MM.1S (cell line): ENCODE results near the gene SLC28A1.

ENCODE experiments used
- DNase-seq: peaks from one replicate; pipeline ENCODE4 v3.0.0-alpha.2; 2015
- H2AFZ ChIP-seq: fragments of 300-600 bp; sonication (generic); 2 replicates; pipeline ENCODE4 v1.6.0; 2016; ENCODE audit warnings: antibody characterized with exemption, low read length
- H3F3A ChIP-seq: fragments of 300-600 bp; sonication (generic); 2 replicates; pipeline ENCODE4 v1.6.1; 2016; ENCODE audit warnings: mild to moderate bottlenecking, antibody characterized with exemption, low read length, moderate library complexity, mixed read lengths; ENCODE audit not compliant: insufficient read depth
- H3K27ac ChIP-seq: fragments of 300-600 bp; sonication (generic); 2 replicates; pipeline ENCODE4 v1.5.1; 2016; ENCODE audit warnings: mild to moderate bottlenecking, low read length
- H3K27me3 ChIP-seq: fragments of 300-600 bp; sonication (generic); replicated peaks from 2 replicates; pipeline ENCODE4 v1.6.0; 2016; ENCODE audit warnings: low read length; ENCODE audit not compliant: insufficient read depth
- H3K36me3 ChIP-seq: fragments of 300-600 bp; sonication (generic); replicated peaks from 2 replicates; pipeline ENCODE4 v1.6.1; 2016; ENCODE audit warnings: mild to moderate bottlenecking, low read length, mixed read lengths; ENCODE audit not compliant: insufficient read depth
- H3K4me1 ChIP-seq: fragments of 300-600 bp; sonication (generic); 2 replicates; pipeline ENCODE4 v1.6.1; 2016; ENCODE audit warnings: low read length, mixed read lengths
- H3K4me2 ChIP-seq: fragments of 300-600 bp; sonication (generic); 2 replicates; pipeline ENCODE4 v1.6.0; 2016; ENCODE audit warnings: low read depth, low read length
- H3K4me3 ChIP-seq: fragments of 300-600 bp; sonication (generic); 2 replicates; pipeline ENCODE4 v1.5.1; 2016; ENCODE audit warnings: low read length, mixed read lengths
- H3K79me2 ChIP-seq: fragments of 300-600 bp; sonication (generic); 2 replicates; pipeline ENCODE4 v1.6.1; 2016; ENCODE audit warnings: mixed run types, low read length, mixed read lengths
- H3K9ac ChIP-seq: fragments of 300-600 bp; sonication (generic); 2 replicates; pipeline ENCODE4 v1.6.1; 2016; ENCODE audit warnings: low read length, mixed read lengths
- H3K9me2 ChIP-seq: fragments of 300-600 bp; sonication (generic); replicated peaks from 2 replicates; pipeline ENCODE4 v1.6.1; 2016; ENCODE audit warnings: mild to moderate bottlenecking, low read length, mixed read lengths; ENCODE audit not compliant: insufficient read depth
- H3K9me3 ChIP-seq: fragments of 300-600 bp; sonication (generic); replicated peaks from 2 replicates; pipeline ENCODE4 v1.6.1; 2016; ENCODE audit warnings: mild to moderate bottlenecking, low read length, mixed read lengths; ENCODE audit not compliant: insufficient read depth
- H4K20me1 ChIP-seq: fragments of 300-600 bp; sonication (generic); 2 replicates; pipeline ENCODE4 v1.6.1; 2016; ENCODE audit warnings: mild to moderate bottlenecking, low read length, moderate library complexity, mixed read lengths; ENCODE audit not compliant: insufficient read depth
- CTCF ChIP-seq: fragments of 300-600 bp; sonication (generic); IDR thresholded peaks from 2 replicates; pipeline ENCODE4 v1.5.1; 2016; ENCODE audit warnings: antibody characterized with exemption, low read length, mixed read lengths
- EZH2 ChIP-seq: fragments of 300-600 bp; sonication (generic); optimal IDR thresholded peaks from 2 replicates; pipeline ENCODE3; 2017; ENCODE audit warnings: low read depth, mild to moderate bottlenecking, antibody characterized with exemption, low read length, mixed read lengths
- EZH2phosphoT487 ChIP-seq: fragments of 300-600 bp; sonication (generic); IDR thresholded peaks from 2 replicates; pipeline ENCODE4 v1.6.1; 2018; ENCODE audit warnings: antibody characterized with exemption, low read length

Gene SLC28A1

DNA sequence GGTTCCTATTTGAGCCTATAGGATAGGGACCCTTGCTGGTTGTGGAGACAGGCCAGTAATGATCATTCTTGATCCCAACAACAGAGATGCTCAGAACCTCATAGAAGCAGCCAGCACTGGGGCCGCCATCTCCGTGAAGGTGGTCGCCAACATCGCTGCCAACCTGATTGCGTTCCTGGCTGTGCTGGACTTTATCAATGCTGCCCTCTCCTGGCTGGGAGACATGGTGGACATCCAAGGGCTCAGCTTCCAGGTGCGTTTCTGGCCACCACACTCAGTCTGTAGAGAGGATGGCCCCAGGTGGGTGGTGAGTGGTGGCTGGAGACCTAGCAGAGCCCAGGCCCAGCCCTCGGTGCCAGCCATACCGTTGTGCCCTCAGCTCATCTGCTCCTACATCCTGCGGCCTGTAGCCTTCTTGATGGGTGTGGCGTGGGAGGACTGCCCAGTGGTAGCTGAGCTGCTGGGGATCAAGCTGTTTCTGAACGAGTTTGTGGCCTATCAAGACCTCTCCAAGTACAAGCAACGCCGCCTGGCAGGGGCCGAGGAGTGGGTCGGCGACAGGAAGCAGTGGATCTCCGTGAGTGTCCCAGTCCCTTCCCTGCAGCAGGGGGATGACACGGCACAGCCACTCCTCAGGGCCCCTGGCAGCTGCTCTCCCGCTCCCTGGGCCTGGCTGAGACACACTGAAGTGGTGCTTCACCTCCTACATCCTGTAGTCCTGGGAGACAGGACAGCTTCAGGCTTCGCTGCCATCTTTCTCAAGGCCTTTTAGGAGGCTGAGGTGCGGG, 50.7 kb downstream of the SLC28A1 start:
- TF ChIP-seq EZH2 = no peak
- TF ChIP-seq EZH2phosphoT487 = no peak
- no peak for TF ChIP-seq CTCF
- no peak overlapping the region for H2AFZ ChIP-seq
- H3K4me3 ChIP-seq = no peak overlapping the region
- no peak for DNase-seq
- H3K27me3 ChIP-seq = no peaks in the 10 kb centered on the region
- no peaks in the 10 kb centered on the region for H4K20me1 ChIP-seq
- no peaks in the 10 kb centered on the region for H3K9me3 ChIP-seq
- no peaks in the 10 kb centered on the region for H3K79me2 ChIP-seq
- H3K36me3 ChIP-seq = no peaks in the 10 kb centered on the region
- no peak overlapping the region for H3K4me2 ChIP-seq
- no peaks in the 10 kb centered on the region for H3K4me1 ChIP-seq
- H3K9ac ChIP-seq = no peak overlapping the region
- no peaks in the 10 kb centered on the region for H3F3A ChIP-seq
- H3K9me2 ChIP-seq = no peaks in the 10 kb centered on the region
- H3K27ac ChIP-seq = no peak overlapping the region

DNA sequence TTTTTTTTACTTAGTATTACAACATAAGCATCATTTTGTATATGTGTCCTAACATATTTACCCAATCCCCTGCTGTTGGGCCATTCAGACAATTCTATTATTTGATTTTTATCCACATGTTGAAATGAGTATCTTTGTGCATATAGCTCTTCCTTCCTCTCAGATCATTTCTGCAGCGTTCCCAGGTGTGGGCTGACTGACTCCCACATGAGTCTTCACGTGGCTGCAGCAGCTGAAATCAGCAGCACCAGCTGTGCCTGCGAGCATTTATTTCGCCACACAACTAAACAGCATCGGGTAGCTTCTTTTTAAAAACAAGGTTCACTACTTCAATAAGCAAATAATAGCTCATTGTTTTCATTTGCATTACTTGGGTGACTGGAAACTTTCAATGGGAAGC, 52.7 kb downstream of the SLC28A1 start:
- no peaks in the 10 kb centered on the region for H3F3A ChIP-seq
- no peaks in the 10 kb centered on the region for H4K20me1 ChIP-seq
- no peak for TF ChIP-seq CTCF
- TF ChIP-seq EZH2 = no peak
- no peak for TF ChIP-seq EZH2phosphoT487
- DNase-seq = no peak
- no peak overlapping the region for H3K27ac ChIP-seq
- H3K4me3 ChIP-seq = no peak overlapping the region
- H3K27me3 ChIP-seq = no peaks in the 10 kb centered on the region
- no peak overlapping the region for H3K4me2 ChIP-seq
- H3K79me2 ChIP-seq = no peaks in the 10 kb centered on the region
- H3K9me2 ChIP-seq = no peaks in the 10 kb centered on the region
- no peak overlapping the region for H2AFZ ChIP-seq
- no peak overlapping the region for H3K9ac ChIP-seq
- no peaks in the 10 kb centered on the region for H3K9me3 ChIP-seq
- H3K4me1 ChIP-seq = no peaks in the 10 kb centered on the region
- no peaks in the 10 kb centered on the region for H3K36me3 ChIP-seq

GRCh38 chr15:84938726-84939125, 54.3 kb downstream of the SLC28A1 start:
- Histone ChIP-seq H3K9me2 (no peaks in the 10 kb centered on the region), H3K27ac (no peak overlapping the region), H3K79me2 (no peaks in the 10 kb centered on the region), H3K4me1 (no peaks in the 10 kb centered on the region), H2AFZ (no peak overlapping the region), H3K4me3 (no peak overlapping the region), H3K36me3 (no peaks in the 10 kb centered on the region), H3F3A (no peaks in the 10 kb centered on the region), H3K27me3 (no peaks in the 10 kb centered on the region), H3K9me3 (no peaks in the 10 kb centered on the region), H4K20me1 (no peaks in the 10 kb centered on the region), H3K9ac (no peak overlapping the region), H3K4me2 (no peak overlapping the region)
- TF ChIP-seq EZH2phosphoT487 = no peak
- no peak for TF ChIP-seq CTCF
- TF ChIP-seq EZH2 = no peak
- DNase-seq = no peak
